HCT116 (cell line): ENCODE measurements around the gene SYCP3.

Source experiments
- EZH2 ChIP-seq: fragments of 200-600 bp; sonication (generic); IDR thresholded peaks from 2 replicates; pipeline ENCODE4 v1.6.1; 2017; ENCODE audit warnings: antibody characterized with exemption, mixed run types
- EZH2phosphoT487 ChIP-seq: fragments of 200-600 bp; IDR thresholded peaks from 2 replicates; pipeline ENCODE4 v1.6.1; 2018; ENCODE audit warnings: antibody characterized with exemption, borderline replicate concordance
- POLR2A ChIP-seq: IDR thresholded peaks from 2 replicates; pipeline ENCODE4 v1.7.0; 2011; ENCODE audit warnings: borderline replicate concordance; ENCODE audit not compliant: insufficient read depth, insufficient read length; ENCODE audit errors: extremely low read depth
- RAD21 ChIP-seq: IDR thresholded peaks from 2 replicates; pipeline ENCODE4 v1.6.1; 2012; ENCODE audit warnings: low read depth, mild to moderate bottlenecking
- SP1 ChIP-seq: IDR thresholded peaks from 2 replicates; pipeline ENCODE4 v1.6.1; 2012; ENCODE audit warnings: low read depth
- TF ChIP-seq, protein P1 (sequence below), 3 experiments: fragments of 200-600 bp in 1 of 3; sonication (generic) in 1 of 3; IDR thresholded peaks in 2 of 3; conservative IDR thresholded peaks in 1 of 3; 2 replicates each; pipeline ENCODE4 v1.5.1; 2012 to 2017; ENCODE audit warnings: low read depth in 2 of 3, low read length in 2 of 3, antibody characterized with exemption in 1 of 3, borderline replicate concordance in 1 of 3, control low read depth in 1 of 3, mild to moderate bottlenecking in 1 of 3, mixed read lengths in 1 of 3, mixed run types in 1 of 3, moderate library complexity in 1 of 3; ENCODE audit not compliant: insufficient read depth in 1 of 3
- TF ChIP-seq, protein P2 (sequence below): IDR thresholded peaks from 2 replicates; pipeline ENCODE4 v1.6.1; 2012; ENCODE audit warnings: low read depth

DNA sequence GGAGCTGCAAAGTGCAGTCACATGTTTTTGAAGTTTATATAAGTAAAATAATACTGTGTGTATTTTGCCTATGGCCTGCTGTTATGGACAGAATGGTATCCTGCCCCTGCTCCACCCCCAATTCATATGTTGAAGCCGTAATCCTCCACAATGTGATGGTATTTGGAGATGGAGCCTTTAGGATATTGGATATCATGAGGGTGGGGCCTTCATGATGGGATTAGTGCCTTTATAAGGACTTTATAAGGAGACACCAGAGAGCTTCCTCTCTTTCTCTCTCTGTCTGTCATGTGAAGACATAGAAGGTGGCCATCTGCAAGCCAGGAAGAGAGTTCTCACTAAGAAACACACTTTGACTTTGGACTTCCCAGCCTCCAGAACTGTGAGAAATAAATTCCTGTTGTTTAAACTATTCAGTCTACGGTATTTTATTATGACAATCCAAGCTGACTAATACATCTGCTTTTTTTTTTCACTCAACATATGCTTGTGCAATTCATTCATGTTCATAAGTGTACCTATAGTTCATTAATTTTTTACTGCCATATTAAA lies 44.9 kb downstream of the SYCP3 start:
- TF ChIP-seq, protein P1, sequence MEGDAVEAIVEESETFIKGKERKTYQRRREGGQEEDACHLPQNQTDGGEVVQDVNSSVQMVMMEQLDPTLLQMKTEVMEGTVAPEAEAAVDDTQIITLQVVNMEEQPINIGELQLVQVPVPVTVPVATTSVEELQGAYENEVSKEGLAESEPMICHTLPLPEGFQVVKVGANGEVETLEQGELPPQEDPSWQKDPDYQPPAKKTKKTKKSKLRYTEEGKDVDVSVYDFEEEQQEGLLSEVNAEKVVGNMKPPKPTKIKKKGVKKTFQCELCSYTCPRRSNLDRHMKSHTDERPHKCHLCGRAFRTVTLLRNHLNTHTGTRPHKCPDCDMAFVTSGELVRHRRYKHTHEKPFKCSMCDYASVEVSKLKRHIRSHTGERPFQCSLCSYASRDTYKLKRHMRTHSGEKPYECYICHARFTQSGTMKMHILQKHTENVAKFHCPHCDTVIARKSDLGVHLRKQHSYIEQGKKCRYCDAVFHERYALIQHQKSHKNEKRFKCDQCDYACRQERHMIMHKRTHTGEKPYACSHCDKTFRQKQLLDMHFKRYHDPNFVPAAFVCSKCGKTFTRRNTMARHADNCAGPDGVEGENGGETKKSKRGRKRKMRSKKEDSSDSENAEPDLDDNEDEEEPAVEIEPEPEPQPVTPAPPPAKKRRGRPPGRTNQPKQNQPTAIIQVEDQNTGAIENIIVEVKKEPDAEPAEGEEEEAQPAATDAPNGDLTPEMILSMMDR (IDR thresholded peaks at IDR 0.05 in 2 of 3, conservative IDR thresholded peaks at IDR 0.05 in 1 of 3; ENCODE audit: borderline replicate concordance in 1 of 3, insufficient read depth in 1 of 3, low read depth in 2 of 3, low read length in 2 of 3): no peak
- TF ChIP-seq, protein P2, sequence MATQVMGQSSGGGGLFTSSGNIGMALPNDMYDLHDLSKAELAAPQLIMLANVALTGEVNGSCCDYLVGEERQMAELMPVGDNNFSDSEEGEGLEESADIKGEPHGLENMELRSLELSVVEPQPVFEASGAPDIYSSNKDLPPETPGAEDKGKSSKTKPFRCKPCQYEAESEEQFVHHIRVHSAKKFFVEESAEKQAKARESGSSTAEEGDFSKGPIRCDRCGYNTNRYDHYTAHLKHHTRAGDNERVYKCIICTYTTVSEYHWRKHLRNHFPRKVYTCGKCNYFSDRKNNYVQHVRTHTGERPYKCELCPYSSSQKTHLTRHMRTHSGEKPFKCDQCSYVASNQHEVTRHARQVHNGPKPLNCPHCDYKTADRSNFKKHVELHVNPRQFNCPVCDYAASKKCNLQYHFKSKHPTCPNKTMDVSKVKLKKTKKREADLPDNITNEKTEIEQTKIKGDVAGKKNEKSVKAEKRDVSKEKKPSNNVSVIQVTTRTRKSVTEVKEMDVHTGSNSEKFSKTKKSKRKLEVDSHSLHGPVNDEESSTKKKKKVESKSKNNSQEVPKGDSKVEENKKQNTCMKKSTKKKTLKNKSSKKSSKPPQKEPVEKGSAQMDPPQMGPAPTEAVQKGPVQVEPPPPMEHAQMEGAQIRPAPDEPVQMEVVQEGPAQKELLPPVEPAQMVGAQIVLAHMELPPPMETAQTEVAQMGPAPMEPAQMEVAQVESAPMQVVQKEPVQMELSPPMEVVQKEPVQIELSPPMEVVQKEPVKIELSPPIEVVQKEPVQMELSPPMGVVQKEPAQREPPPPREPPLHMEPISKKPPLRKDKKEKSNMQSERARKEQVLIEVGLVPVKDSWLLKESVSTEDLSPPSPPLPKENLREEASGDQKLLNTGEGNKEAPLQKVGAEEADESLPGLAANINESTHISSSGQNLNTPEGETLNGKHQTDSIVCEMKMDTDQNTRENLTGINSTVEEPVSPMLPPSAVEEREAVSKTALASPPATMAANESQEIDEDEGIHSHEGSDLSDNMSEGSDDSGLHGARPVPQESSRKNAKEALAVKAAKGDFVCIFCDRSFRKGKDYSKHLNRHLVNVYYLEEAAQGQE: no peak
- TF ChIP-seq POLR2A (no peak), EZH2phosphoT487 (no peak), EZH2 (no peak), SP1 (no peak), RAD21 (no peak)
